ACHN (cell line): ENCODE measurements around the gene RAD51B.

Source experiments
- DNase-seq: peaks from one replicate; pipeline ENCODE4 v3.0.0-alpha.2; 2015
- in situ Hi-C: cut with HindIII; loops from 2 replicates; pipeline ENCODE4 v1.10.0; 2017; ENCODE audit warnings: low sequenced_read_pairs, low pct_ligation_motif_present, low pct_unique_long_range_greater_than_20kb

The RAD51B gene

DNA sequence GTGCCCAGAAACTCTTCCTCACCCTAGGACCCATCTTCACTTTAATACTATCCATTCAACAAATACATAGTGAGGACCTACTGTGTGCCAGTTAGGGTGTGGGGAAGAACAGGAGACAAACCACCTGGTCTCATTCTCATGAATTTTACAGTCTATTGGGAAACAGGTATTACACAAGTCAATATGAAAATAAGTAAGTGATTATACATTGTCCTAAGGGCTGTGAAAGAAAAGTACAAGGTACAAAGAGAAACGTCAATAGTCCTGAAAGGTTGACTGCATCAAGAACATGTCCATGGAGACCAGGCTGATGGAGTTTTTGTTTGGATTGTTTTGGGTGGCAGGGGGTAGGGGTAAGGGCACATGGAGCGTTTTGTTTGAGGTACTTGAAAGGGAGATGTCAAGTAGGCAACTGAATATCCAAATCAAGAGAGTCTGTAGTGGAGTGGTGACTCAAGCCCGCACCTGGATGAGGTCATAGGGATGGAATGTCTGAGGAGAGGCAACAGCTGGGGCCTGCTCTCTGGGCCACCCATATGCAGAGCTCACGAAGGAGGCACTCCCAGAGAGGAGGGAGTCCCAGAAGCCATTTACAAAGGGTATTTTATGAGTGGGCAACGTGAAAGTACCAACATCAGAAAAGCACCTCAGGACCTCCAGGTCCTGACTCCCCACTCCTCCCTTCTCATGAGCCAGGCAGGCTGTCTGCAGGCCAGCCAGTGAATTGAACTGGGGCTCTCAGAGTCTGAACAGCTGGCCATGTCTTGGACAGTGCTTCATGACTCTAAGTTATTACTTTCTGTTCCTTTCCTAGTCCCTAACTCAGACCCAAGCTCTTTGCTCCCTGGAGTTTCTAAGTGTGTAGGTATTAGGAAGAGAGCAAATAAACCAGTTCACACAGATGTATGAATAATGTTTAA, 701.3 kb downstream of the RAD51B start:
- in situ Hi-C loops, result no loop called here
- DNase-seq, result no peak

DNA sequence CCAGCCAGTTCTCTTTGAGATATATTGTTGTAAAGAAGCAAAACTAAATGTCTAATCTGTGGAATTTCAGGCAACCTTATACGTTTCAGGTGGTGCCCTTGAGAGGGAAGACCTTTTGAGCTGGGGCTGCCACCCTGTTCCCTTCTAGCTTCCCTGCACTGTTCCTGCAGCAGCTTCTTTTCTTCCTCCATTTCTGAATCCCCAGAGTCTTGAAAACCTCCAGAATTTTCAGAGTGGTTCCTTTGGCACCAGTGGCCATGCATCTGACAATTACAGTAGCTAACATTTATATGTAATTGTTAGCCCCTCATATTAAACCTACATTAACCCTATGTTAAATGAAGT, 702.0 kb downstream of the RAD51B start:
- in situ Hi-C loops, result no loop called here
- DNase-seq, result no peak

DNA sequence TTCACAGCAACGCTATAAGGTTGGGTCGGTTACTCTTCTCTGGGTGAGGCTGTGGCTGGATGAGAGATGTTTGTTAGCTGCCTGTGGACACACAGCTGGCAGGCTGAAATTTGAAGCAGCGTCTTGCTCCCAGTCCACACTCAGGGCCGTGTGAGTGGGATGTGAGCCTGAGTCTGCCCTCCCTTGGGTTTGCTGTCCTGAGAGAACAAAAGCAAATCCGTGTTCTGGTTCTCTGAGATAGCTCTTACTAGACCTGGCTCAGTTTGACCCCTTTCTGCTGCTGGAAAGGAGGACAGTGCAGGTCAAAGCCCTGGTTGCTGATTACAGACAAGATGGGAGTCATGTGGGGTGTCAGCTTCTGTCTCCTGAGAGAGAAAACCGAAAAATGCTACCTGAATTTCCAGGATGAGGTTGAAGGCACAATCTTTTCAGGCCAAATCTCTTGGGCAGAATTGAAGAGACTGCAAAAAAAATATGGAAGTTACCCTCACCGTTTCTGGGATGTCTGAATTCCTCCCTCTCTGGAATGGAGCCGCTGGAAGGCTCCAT, 702.5 kb downstream of the RAD51B start:
- no peak for DNase-seq
- in situ Hi-C loops, result no loop called here

DNA sequence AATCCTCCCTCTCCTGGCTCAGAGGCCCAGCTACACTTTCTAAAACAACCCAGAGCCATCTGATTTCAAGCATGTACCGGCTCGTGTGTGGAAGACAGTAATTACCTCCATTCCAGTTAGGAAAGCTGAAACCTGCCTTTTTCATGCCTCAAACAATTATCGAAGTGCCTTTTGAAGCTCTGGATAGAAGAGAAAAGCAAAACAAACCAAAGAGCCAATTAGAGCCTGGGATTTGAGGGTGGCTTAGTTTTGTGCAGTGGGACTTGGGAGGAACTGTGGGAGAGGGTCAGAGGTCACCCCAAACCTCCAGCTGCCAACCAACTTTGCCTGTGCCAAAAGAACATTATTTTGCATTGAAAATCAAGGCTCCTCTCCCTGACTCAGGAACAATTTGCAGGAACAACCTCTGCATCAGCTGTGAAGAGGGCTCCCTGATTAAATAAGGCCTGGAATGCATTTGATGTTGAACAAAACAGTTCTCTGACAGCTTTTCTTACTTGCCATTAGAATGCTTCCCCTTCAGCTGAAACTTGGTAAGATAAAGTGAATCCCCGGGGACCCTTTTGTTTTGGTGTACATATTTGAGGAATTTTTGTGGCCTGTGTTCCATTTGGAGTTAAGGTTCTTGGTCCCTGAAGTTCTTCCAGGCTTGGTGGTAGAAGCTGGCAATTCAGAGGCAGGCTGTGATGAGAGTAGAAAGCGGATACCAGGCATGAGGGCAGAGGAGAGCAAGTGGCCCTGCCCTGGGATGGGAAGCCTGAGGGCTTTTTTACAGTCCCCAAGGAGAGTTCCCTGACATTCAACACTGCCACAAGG, 703.1 kb downstream of the RAD51B start:
- no peak for DNase-seq
- in situ Hi-C loops, result no loop called here

DNA sequence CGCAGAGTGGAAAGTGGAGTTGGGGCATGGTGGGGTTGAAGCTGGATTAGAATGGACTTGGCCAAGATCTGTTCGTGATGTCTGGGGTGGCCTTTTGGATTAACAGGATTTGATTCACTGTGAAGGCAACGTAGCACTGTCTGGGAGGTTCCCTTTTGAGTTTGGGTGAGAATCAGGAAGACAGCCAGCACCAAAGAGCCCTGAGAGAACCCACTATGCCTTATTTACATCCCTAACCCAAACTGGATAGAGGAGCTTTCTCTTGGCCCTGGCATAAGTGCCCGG, 703.7 kb downstream of the RAD51B start:
- no peak for DNase-seq
- in situ Hi-C loops, result no loop called here

DNA sequence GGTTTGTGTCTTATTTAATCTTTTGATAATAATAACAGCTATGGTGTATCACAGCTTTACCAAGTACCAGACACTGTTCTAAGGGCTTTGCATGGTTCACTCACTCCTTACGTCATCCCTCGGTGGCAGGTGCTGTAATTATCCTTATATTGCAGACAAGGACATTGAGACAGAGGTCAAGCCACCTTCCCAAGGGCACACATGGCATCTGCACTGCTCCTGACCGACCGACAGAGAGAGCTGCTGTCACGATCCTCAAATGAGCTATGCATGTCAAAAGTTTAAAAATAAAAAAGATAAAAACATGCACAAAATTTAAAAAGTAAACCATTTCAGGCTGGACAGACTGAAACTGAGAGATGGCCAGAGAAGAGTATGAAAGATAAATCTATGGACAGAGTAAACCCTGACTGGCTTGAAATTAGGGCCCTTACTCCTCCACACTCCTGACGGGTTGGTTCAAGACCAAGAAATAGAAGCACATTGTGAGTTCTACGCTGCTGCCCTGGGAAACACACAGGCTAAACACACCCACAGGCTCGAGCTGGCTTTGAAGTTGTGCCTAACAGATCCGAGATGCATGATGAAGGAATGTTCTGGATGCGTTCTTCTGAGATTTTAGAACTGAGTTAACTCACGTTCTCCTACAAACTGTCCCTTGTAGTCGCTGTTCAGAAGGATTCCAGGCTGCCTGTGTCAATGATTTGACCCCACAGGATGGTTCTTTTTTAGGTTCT, 704.6 kb downstream of the RAD51B start:
- in situ Hi-C loops, result no loop called here
- no peak for DNase-seq

DNA sequence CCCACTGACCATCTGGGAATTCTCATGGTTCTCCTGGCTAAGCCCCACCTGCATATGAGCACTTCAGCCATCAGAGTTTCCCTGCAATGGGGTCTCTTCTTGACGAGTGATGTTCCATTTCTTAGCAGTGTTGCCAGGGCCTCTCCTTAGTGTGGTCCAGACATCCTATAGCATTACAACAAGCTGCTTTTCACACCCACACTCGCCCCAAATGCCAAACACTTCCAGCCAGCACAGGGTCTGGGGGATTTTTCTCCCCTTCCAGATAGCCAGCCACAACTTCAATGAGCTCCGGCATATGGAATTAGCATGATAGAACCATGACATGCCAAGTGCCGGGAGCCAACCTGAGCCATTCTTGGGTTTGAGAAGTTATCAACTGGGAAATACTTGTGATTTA, 705.9 kb downstream of the RAD51B start:
- in situ Hi-C loops, result no loop called here
- no peak for DNase-seq

DNA sequence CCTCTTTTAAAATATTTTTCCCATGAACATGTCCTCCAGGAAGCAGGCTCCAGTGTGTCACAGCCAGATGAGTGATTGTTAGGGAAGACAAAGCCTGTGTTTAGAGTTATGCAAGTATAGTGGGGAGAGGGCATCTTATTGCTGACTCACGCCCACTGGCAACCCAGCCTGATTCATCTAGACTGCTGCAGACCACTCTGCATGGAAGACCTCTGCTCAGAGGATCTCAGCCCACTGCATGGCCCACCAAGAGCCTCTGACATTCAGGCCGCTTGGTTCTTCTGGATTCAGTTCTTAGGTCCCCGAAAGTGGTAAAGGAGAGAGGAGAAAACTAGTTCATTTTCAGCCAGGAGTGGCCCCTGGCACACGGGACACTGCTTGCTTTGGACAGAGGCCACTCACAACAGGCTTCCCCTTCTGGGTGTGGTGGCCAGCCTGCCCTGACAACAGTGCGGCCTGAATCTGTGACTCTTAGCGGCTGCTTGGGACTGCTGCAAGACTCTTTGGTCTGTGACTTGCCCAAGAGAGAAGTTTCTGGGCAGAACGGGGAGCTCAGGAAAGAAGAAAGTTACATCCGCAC, 707.0 kb downstream of the RAD51B start:
- no peak for DNase-seq
- in situ Hi-C loops, result no loop called here

DNA sequence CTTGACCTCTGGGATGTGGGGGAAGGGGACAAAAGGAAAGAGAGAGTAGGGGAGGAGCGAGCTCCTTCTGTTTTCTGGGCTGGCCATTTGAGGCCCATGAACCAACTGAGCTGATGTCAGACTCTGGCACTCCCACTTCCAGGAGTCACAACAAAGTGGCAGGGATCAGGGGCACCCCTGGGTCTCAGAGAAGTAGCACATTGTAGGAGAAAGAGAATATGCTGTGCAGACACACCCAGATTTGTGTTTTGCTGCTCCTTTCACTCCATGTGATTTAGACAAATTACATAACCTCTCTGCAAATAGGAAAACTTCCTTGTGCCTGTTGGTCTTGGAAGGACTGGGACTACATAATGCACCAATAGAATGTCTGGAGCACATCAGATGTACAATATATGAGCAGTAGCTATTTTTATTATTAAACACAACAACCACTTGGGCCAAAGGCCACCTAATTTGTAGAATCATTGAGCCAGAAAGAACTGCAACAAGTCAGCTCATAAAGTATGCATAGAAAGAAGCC, 707.8 kb downstream of the RAD51B start:
- DNase-seq, result no peak
- in situ Hi-C loops, result no loop called here

DNA sequence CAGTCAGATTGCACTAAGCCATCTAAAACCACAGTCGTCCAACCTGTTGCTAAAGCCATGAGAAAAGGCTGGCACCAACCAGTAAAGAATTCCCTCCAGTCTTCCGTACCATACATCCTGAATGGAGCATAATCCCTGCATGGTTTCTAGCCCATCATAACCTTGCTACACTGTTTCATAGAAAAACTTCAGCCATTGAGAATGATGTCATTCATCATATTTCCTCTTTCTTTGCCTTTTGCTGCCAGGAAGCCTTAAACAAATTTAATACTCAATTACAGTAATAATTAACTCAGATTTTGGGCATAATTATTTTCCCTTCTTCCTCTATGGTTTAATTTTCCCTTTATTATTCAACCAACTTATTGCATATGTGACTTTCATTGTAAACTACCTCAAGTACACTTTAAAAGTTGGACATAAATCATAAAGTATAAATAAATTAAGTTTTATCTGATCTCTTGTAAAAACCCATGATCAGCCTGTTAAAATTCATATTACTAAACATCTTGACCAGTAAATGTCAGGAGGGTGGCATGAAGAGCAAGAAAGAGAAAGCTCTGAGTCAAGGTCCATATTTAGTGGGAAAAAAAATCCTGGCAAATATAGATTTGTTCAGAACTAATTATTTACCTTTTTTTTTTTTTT, 708.6 kb downstream of the RAD51B start:
- DNase-seq, result no peak
- in situ Hi-C loops, result no loop called here

DNA sequence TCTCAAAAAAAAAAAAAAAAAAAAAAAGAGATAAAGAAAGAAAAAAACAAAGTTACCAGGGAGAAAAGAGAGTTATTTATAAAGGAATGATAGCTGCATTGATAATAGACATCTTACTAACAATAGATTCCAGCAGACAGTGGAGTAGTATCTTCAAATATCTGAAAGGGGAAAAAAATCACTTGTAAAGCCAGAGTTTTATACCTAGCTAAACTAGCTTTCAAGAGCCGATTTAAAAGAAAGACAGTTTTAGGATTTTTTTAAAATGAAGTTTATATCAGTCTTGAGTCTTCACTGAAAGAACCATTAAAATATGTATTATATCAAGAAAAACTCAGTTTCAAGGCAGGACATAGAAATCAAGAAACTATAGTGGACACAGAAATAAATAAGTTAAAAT, 710.9 kb downstream of the RAD51B start:
- DNase-seq, result no peak
- in situ Hi-C loops, result no loop called here

DNA sequence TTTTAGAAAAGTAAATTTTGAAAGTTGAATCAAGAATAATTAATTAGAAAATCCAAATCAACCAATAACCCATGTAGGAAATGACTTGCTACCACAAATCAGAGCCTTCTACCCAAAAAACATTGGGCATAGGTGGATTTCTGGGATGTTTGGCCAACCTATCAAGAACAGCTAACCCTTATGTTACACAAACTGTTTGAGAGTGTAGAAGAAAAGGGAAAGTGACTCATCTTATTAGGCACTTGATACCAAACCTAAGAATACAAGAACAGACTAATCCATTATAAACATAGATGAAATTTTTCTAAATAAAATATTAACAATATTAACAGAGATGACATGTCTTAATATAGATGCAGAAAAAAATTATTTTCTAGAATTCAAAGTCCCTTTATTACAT, 712.9 kb downstream of the RAD51B start:
- in situ Hi-C loops, result no loop called here
- DNase-seq, result no peak

DNA sequence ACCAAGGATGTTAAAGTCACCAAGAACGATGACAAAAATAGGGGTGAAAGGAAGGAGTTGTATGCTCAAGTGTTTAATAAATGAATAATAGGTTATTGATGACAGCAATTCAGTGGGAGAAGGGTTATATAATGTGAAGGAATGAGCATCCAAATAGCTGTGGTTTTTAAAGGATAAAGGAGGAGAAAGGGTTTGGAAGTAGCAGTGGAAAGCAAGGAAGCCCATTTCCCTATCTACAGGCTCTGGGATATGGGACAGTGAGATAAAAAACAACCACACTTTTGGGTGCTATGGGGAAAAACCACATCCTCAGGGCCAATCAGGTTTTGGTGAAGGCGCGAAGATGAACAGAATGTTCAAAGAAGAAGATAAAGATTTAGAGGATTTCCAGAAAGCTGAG, 714.7 kb downstream of the RAD51B start:
- DNase-seq, result no peak
- in situ Hi-C loops, result no loop called here

DNA sequence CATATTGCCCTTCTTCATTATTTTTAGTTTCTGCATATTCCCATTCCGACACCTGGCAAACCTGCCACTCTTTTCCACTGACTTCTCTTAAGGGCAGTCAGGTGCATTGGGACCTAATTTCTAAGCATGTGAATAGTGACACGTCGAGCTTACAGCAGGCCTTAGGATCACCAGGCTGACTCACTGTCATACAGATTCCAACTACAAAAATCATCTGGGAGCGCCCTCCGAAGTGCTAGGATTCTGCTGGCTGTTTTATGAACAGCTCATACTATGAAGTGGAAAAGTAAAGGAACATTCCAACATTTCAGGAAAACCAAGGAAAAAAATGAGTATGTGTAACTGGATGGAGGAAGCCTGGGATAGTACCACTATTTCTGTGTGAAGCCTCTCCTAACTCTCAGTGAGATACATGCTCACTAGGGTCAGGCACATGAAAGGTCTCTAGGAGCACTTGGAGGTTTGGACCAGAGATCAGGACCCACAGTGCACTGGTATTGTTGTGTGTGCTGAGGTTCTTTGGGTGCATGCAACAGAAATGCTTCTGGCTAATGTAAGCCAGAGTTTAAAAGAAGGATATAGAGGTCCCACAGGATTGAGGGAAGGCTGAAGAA, 715.9 kb downstream of the RAD51B start:
- in situ Hi-C loops, result no loop called here
- peak; percentile 63 for DNase-seq

DNA sequence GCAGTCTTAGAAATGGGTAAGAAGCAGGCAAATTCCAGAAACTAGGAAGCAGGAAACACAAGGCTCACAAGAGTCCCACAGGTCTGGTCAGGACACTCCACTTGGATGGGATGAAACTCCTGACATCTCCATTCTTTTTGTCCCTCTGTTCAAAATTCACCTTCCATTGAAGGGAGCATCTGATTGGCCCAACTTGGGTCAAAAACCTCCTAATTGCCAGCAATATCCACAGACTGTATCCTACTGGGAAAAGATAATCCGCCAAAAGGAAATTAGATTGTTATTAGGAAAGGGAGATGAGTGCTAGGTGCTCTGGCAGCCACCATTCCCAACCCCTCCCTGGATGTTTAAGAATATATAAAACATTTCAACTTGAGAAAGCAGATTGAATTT, 716.4 kb downstream of the RAD51B start:
- in situ Hi-C loops, result no loop called here
- no peak for DNase-seq

DNA sequence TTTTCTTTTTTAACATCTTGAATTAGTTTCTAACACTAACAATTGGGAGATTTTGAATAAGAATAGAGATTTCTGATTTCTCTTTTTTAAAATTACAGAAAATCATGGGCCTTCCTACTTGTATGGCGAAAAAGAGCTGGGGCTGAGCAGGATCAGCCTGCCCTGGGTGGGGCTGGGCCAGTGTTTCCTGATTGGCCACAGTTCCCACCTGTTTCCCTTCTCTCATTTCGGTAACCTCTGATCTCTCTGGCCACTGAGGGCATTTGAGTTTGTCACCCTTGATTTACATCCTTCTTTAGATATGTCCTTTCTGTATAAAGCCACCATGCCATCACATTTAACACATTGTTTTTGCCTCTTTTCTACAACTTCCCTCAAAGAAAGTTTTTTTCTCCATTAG, 719.1 kb downstream of the RAD51B start:
- DNase-seq, result no peak
- in situ Hi-C loops, result no loop called here

DNA sequence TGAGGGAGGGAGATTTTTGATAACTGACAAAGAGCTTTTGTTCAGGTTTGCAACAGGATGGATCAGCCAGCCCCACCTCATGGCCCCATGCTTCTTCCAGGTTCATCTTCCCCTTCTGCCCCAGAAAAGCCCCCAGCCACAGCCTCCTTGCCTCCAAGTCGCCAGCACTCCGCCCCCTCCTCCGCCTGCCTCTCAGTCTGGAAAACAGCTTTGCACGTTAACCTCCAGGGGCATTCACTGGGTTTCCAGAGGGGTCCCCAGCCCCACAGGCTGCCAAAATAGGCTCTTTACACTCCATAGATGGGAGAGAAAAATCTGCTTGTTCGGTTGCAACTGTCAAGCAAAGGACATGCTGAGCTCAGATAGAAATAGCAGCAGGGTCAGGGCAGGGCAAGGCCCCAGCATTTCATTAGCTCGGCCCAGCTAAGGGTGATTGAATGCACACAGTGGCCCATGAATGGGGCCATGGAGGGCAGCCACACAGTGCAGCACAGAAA, 719.7 kb downstream of the RAD51B start:
- in situ Hi-C loops, result no loop called here
- no peak for DNase-seq

DNA sequence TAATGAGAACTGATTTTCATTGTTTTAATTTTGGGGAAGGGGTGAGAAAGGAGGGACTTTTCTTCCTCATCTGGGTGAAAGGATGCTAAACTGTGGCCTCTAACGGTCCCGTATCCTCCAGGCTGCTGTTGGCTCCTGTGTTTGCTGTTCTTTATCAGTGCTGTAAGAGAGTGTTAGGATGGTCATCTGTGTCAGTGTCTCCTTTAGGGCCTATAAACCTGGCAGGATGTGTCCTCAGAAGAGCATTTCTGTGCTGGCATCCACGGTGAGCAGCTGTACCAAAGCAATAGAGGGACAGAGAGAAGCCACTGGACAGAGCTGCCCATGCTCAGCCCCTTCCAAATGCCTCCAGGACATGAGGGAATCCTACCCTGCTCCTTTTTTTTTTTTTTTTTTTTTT, 720.2 kb downstream of the RAD51B start:
- no peak for DNase-seq
- in situ Hi-C loops, result no loop called here
